Astrocyte of the cerebellum (primary cell): ENCODE measurements around the gene MYT1.

Source experiments
- DNase-seq: peaks from one replicate; pipeline ENCODE4 v3.0.0-alpha.2; 2011; ENCODE audit warnings: low read depth
- H3K4me3 ChIP-seq: 2 replicates; pipeline ENCODE4 v1.5.1; 2011; ENCODE audit warnings: mild to moderate bottlenecking, low read depth, low read length, moderate library complexity
- CTCF ChIP-seq: IDR thresholded peaks from 2 replicates; pipeline ENCODE4 v1.5.1; 2012; ENCODE audit warnings: low read length, low read depth, moderate library complexity, mild to moderate bottlenecking; ENCODE audit errors: missing control alignments
- in situ Hi-C: cut with HindIII; loops from 2 replicates; pipeline ENCODE4 v1.10.0; 2017; ENCODE audit warnings: low sequenced_read_pairs

Gene MYT1

GRCh38 chr20:64149809-64150560 is 14.3 kb upstream of the MYT1 start:
- no peak for DNase-seq
- no peak for TF ChIP-seq CTCF
- H3K4me3 ChIP-seq, result no peak overlapping the region
- in situ Hi-C loops, result no loop called here

- no peak for TF ChIP-seq CTCF
- in situ Hi-C loops, result no loop called here
- no peak for DNase-seq
- H3K4me3 ChIP-seq, result no peak overlapping the region
Observed at GRCh38 chr20:64150756-64151632, 13.3 kb upstream of the MYT1 start.

GRCh38 chr20:64151633-64152530 is 12.4 kb upstream of the MYT1 start:
- TF ChIP-seq CTCF, result no peak
- no peak for DNase-seq
- no peak overlapping the region for H3K4me3 ChIP-seq
- in situ Hi-C loops, result no loop called here

- no peak overlapping the region for H3K4me3 ChIP-seq
- in situ Hi-C loops, result no loop called here
- TF ChIP-seq CTCF, result no peak
- DNase-seq, result no peak
Observed at GRCh38 chr20:64152906-64153305, 11.3 kb upstream of the MYT1 start.

- TF ChIP-seq CTCF, result no peak
Observed at GRCh38 chr20:64153410-64153809, 10.8 kb upstream of the MYT1 start.

More at GRCh38 chr20:64153410-64153809, 10.8 kb upstream of the MYT1 start:
- H3K4me3 ChIP-seq, result no peak overlapping the region
- in situ Hi-C loops, result no loop called here
- DNase-seq, result no peak
